ENCODE results near the gene SMIM31.

Gene SMIM31

DNA sequence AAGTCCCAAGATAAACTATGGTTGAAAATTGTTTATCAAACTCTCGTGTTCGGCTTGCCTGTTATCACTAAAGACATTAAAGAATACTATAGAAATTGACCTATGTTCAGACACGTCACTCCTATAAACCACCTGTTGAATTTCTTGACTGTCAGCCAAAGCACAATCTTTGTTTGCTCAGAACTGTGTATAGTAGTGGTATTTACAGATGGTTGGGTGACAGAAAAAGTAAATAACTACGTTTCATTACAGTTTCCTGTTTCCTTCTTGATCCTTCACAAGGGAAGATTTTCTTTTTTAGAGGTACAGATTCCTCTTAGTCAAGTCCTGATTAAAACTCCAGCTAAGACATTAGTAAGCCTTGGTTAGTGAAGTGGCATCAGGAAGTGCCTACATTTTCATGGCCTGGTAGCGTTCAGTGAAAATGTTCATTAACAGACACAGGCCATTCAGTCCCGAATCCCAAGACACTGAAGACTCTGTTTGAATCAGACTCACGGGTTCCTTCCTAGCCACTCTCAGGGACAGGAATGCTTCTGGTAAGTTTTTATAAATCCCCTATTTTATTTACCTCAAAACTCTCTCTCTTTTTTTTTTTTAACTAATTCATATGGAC, at the start of gene SMIM31:
SMIM31 (plus strand) TSS at position 259 of the 616 bp plus-strand sequence. CDS start 16,313 bp downstream, outside the sequence.
- DNase-seq = no peak

DNA sequence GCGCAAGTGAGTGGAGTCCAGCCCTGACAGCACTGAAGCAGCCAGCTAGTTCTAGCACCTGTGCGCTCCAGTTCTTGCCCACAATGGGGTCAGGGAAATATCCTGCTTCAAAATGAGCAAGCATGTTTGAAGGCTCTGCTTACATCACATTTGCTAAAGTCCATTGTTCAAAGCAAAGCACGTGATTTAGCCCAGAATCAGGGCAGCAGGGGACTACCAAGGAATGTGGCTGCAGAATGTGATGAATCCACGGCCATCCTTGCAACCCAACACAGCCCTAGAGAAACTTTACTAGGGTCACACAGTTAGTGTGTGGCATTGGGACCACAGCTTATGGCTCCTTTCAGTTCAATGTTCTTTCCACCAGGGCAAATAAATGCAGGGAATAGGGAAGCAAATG, 47.3 kb upstream of the SMIM31 start:
- DNase-seq = no peak

DNA sequence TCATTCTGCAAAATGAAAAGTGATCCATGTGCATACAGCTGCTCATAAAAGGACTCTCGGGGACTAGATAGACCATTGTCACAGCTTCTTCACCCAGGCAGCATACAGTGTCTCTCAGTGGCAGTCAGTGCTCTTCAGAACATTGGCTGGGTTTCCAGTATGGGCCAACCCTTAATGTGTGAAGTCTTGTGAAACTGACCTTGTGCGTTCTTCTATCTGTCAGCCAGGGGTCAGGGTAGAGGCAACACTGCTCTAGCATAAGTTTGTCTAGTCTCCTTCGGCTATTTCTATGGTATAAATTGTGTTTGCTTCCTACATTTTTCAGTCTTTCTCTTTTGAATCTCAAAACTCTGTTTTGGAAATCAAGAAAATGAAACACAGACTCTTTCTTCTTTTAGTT, 37.0 kb upstream of the SMIM31 start:
- no peak for DNase-seq

DNA sequence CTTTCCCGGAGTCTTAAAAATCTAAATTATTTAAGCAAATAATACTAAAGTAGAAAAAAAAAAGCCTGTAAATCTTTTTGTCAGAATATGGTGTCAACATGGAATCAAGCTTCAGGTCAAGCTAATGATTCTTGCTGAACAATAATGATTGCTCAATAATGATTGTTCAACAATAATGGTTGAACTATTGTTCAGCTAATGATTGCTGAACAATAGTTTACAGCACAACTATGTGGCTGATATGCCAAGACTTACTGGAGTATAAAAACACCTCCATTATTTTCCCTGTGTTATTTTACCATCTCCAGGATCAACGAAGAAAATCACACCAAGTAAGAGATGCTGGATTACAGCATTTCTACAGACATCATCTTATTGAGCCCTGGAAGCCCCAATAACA, 35.1 kb upstream of the SMIM31 start:
- DNase-seq = no peak

DNA sequence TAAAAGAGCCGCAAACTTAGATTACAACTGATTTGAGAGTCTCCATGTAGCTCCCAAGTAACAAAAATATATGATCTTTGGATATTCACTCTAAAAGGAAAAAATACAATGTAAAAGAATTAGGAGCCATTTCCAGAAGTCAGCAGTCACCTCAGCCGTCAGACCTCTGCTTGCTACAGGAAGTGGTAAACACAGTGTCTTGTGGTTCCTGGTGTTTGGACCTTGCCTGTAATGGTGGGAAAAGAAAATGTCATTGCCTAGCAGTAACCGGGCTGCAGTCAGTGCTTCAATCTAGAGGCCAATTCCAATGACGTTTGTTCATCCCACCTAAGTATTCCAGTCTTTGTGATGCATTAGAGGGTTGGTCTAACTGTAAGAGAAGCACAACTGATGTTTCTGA, 28.9 kb upstream of the SMIM31 start:
- no peak for DNase-seq

DNA sequence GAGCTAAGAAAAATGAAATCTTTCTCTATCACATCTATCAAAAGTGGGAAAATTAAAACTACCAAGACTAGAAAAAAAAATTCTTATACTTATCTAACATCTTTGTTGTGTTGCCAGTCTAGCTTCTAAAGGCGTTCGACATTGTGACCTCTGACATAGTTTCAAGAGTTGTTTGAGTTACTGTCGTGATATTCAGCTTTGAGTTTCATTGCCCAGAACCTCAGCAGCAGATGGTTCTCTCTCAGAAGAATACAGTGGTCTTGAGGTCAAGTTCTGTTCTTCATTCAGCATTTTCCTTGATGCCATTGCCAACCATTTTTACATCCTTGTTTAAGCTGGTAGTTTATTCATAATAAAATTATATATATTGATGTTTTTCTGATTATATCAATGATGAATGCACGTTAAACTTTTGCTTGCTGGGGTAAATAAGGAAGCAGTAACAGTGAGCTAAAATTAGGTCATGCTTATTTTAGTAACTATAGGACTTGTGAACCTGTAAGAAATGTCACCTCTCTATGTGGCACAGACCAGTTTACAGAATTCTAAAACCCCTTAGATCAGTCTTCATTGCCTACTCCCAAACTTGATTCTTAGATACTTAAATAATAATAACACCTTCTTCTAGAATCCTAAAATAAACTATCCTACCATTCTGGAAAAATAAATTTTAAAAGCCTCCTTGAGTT, 23.1 kb upstream of the SMIM31 start:
- DNase-seq = no peak

DNA sequence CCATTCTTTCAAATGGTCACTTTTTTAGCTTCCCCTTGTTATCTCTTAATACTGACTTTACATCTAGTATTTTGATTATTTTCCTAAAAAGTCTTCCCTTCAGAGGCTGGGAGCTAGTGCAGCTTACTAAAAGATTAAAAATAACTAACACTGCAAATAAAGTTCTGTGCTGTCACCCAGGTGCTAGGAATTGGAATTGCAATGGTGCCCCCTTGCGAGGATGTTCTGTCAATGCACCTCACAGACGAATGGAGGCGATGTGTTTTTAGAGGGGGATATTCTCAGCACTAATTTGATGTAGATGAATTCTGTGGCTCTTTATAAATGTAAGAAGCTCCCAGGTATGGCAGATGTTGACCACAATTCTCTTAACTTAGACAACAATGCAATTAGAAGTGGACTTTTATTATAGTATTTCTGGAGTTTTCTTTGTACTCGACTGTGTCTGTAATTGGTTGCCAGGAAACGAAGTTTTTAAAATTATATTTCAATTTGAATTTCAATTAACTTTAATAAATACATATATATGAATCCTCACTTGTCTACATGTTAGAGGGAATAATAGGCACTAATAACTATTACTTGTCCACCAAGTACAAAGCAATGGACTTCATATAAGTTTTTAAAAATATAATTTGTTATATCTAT, 22.0 kb upstream of the SMIM31 start:
- DNase-seq = peak; percentile 8

DNA sequence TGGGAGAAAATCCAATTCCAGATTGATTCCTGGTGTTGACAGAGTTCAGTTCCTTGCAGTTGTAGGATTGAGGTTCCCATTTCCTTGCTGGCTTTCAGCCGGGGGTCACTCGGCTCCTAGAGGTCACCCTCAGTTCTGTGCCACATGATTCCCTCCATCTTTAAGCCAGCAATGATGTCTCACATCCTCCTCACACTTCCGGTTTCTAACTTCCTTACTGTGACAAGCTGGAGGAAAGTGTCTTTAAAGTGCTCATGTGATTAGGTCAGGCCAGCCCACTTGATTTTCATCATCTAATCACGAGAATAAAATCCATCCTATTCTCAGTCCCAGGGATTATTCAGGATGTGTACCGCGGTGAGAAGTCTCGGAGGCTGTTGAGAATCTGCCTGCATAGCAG, 19.4 kb upstream of the SMIM31 start:
- DNase-seq = no peak

DNA sequence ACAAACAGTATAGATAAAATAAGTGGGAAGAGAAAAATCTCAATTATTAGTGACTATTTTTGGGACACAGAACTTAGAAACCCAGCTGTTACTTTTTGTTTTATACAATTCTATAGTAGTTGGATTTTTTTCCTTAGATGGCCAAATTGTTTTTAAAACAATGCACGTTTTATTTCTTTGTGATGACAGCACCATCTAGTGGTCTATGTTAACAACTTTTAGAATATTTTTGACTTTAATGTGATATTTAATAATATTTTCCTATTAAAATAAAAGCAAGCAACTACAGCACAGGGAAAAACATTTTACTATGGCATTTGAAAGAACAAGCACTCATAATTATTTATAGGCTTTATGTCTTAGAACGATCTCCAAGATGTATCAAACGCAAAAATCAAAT, 5.6 kb upstream of the SMIM31 start:
- peak; percentile 23 for DNase-seq

DNA sequence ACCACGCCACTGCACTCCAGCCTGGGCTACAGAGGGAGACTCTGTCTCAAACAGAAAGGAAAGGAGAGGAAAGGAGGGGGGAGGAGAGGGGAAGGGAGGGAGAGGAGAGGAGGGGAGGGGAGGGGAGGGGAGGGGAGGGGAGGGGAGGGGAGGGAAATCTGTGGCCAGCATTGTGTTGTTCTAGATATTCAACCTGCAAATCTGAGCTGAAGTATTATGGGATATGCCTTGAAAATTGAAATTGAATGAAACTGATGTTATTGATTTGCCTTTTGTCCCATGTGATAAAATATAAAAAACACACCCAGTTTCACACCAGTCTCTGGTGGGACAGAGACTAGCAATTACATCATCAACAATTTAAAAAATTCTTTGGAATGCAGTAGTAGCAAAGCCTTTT, 1.5 kb downstream of the SMIM31 start:
- no peak for DNase-seq

DNA sequence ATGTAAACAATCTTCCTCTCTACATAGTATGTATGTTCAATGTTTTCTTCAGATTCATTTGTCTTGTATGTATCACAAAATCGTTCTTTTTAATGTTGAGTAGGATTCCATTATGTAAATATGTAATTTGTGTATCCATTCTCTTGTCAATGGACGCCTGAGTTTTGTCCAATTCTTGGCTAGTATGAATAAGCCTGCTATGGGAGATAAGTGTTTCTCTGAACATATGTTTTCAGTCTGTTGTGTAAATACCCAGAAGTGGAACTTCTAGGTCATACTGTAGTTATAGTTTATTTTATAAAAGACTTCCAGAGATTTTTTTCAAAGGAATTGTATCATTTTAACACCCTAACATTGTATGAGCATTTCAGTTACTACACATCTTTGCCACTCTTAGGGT, 2.8 kb downstream of the SMIM31 start:
- DNase-seq = no peak

DNA sequence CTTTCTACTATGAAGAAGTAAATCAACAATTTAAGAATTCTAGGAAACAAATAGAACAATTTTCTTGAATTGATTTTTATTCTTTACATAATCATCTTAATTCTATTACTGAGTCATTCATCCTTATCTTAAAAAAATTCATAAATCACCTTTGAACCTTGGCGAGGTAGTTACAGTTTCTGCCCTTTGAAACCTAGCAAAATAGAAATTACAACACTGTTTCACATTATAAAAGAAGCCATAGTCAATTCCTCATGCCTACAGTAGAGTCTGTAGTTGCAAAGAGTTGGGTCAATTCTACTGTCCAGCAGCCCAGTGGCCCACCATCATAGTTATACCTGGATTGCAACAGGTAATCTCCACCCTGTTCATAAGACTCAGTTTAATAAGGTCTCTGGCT, 7.3 kb downstream of the SMIM31 start:
- DNase-seq = no peak

DNA sequence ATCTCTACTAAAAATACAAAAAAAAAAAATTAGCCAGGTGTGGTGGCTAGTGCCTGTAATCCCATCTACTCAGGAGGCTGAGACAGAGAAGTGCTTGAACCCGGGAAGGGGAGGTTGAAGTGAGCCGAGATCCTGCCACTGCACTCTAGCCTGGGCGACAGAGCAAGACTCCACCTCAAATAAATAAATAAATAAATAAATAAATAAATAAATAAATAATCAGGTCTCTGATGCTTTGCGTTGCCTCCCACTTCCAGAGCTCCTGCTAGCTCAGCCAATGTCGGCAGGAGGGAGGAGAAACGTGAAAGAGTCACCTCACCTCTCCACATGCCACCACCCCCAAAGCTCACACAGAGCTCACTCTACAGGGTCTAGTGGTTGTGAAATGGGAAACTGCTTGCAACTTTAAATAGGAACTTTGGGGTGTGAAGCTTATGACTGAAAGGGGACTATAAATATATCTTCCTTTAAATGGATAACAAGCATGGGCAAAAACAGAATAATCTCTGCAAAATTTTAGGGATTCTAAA, 7.9 kb downstream of the SMIM31 start:
- DNase-seq = no peak

DNA sequence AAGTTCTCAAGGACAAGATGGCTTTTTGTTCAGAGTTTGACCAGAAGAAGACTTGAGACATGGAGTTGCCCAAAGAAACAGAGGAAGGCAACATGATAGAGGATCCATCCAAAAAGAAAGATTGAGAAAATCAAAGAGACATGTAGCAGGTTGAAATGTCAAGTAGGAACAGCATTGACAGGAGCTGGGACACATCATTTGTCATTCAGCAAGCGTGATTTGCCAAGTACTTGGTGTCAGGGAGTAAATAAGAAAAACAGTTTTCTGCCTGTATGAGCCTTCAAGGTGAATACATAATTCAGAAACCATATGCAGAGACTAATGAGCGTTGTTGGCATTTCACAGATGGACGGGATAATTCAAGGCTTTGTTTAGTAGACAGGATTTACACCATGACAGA, 11.2 kb downstream of the SMIM31 start:
- DNase-seq = no peak

DNA sequence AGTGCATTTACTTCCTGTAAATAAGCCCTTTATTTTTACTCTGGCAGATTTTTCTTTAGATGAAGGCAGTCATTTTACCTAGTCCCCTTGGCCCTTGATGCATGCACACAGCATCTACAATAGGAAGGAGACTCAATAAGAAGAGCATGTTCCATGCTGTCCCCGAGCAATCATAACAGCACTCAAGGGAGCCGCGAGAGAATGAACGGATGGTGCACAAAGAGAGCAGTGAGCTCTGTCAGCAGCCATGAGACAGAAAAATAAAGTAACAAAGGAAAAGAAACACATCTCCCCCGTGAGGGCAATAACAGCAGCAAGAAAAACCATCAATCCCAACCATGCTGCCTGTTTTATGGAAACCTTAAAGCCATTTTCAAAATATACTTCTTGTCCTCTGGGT, 11.9 kb downstream of the SMIM31 start:
- no peak for DNase-seq

DNA sequence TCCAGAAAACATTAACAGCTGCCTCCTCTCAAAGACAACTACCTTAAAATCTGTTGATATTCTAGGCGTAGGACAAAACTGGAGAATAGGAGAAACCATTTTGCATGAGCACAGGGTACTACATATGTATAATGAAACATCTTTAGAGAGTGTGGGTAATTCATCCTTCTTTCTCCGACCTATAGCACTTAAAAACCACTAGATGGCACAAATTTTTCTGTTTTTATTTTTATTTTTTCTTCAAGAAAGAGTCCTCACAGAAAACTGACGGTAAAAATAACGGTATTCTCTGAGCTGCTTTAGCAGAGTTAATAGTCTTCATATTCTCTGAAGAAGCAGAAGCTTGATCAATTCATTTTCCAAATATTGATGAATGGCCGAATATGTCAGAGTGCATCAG, 14.6 kb downstream of the SMIM31 start:
- DNase-seq = no peak

DNA sequence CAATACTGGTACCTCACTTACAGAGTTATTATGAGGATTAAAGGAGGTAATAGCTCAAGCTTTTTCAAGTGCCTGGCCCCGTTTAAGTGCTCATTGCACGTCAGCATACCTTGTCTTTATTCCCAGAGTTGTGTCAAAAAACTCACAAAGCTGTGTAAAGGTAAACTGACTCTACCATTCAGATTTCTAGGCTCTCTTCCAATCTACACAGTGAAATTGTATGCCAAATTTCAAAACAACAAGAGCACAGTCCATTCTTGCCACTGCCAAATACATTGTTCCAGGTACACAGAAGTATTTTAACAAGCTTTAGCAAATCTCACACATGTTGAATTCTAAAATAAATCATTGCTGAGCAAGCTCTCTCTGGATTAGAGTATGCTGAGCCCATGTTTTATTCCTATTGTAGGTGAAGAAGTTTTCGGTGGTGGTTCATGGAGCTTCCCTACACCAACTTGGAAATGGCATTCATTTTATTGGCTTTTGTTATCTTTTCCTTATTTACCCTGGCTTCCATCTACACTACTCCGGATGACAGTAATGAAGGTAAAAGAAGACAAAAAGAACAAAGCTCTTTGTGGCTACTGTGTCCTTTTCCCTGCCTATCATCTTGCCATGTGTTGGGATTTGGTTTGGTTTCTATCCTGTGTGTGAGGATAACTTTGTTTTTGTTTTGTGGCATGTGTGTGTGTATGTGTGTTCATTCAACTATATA, 16.2 kb downstream of the SMIM31 start:
- DNase-seq = no peak

DNA sequence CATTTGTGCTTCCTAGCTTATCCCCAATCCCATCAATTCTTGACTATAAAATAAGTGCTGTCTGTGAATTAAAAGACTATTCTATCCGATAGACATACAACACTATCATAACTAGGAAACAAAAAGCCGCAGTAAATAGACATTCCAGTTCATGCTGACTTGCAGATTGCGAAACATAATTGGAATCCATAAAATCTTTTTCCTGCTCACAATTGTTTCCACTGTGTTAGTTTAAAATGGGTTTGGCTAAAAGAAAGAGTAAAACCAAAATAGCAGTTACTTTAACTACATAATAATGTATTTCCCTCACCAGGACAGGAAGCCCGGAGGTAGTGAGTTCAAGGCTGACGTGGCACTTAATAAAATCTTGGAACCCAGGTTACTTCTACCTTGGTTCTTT, 17.2 kb downstream of the SMIM31 start:
- no peak for DNase-seq

DNA sequence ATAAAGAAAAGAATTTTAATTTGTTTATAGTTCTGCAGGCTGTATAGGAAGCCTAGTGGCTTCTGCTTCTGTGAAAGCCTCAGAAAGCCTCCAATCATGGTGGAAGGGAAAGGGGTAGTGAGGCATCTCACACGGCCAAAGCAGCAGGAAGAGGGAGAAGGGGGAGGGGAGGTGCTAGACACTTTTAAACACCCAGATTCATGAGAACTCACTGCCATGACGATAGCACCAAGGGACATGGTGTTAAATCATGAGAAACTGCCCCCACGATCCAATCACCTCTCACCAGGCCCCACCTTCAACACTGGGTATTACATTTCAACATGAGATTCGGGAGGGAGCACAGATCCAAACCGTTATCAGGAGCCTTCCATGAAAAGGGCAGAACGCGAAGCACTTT, 18.1 kb downstream of the SMIM31 start:
- no peak for DNase-seq

DNA sequence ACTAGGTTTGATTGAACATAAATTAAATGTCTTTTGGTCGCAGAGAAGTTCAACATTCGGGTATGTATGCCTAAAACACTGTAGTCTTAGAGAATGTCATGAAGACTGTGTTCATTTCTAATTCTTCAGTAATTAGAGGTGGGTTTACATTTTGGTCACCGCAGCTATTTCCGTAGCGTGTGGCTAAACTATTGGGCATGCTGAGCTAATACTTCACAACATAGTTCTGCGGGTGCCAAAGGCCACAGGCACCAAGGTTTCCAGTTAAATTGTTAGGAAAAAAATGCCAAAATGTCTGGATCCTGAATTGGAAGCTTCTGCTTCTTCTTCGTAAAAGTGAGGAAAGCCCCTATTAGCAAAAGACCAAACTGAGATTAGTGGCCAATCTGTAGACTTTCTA, 25.1 kb downstream of the SMIM31 start:
- DNase-seq = no peak

DNA sequence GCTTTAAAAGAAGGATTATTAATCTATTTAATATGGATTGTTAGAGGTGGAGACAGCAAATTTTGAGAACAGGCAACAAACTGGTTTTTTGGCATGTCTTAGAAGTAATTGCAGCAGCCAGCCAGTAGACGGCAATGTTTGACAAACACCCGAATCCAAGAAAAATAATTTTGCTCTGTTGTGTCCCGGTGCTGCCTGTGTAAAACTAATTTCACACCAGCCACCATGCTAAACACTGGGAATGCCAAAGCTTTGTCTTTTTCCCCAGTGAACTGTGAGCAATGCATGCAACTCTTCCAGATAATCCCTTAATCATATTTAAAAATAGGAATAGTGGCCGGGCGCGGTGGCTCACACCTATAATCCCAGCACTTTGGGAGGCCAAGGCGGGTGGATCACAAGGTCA, 25.9 kb downstream of the SMIM31 start:
- peak; percentile 24 for DNase-seq

DNA sequence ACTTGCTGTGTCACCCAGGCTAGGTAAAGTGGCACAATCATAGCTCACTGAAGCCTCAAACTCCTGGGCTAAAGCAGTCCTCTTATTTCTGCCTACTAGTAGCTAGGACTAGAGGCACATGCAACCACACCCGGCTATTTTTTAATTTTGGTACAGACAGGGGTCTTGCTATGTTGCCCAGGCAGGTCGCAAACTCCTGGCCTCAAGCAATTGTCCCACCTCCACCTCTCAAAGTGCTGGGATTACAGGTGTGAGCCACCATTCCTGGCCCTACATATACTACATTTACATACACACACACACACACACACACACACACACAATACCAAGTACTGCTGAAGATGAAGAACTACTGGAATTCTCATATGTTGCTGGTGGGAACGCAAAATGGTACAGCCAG, 26.9 kb downstream of the SMIM31 start:
- no peak for DNase-seq

DNA sequence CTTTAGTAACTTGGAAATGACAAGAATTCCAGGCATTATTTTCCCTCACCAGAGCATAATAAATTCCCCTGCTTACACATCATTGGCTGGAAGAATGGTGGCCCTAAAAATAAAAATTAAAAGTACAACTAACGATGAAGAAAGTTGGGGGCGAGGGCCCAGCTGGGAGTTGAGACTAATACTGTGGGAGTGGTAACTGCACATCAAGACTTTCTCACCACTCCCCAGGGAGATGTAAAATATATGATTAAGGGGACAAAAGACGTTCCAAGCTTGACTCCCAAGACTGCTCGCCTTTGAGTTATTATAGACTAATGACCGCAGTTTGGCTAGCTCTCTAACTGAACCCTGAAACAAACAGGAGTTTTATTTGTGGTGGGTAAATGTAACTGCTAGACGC, 30.0 kb downstream of the SMIM31 start:
- DNase-seq = no peak

DNA sequence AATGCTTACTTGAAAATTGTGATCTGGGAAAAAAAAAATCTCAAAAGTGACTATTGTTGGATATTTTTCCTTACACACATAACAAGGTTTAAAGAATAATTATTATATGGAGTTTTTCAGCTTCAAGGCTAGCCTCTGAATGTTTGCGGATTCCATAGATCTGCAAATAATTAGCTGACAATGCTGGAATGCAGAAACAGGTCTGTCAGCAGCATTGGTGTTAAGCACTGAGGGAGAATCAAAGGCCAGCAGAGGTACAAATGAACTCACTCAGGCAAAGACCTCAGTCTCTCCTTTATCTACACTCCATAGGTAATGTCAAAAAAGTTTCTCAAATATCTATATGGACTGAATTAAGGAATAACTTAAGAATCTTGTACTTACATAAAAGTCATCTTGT, 35.1 kb downstream of the SMIM31 start:
- DNase-seq = no peak
